ENCODE measurements around the gene TXLNA.
A peak's percentile ranks its signal among the peaks of the same experiment; 100 is the strongest.

The TXLNA gene

DNA sequence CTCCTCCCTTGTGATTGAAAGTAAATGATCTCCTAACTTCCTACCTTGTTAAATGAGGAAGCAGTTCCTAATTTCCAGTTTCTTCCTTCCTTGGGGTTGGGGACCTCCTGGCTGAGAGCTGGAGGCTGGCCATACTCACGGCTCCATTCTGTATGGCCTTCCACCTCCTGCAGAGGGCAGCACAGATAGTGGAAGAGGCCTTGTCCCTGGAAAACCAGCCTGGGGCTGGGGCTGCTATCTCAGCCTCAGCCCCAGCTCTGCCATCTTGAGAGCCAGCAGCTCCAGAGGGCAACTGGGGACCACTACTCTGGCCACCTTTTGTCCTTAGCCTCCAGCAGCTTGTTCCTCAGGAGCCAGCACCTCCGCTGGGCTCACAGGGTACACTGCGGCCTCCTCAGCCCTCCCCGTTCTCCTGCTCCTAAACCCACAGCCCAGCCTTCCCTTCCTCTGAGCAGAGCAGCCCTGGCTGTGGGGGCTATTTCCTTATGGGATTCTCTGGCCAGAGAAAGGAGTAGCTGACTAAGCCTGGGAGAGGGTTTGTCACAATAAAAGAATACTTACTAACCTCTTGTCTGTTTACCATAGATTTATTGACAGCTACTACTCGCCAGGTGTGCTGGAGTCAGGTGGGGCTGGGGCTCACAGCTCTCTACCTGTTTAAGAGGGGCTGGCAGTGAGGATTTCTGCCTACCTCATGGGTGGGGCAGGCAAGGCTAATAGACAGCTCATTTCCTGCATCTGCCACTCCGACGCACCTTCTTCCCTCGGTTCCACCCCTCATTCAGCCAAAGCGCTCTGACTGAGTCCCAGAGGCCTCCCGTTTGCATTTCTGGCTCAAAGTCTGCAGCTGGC lies 36.4 kb downstream of the TXLNA start:
- DNase-seq: peak; percentile 53

DNA sequence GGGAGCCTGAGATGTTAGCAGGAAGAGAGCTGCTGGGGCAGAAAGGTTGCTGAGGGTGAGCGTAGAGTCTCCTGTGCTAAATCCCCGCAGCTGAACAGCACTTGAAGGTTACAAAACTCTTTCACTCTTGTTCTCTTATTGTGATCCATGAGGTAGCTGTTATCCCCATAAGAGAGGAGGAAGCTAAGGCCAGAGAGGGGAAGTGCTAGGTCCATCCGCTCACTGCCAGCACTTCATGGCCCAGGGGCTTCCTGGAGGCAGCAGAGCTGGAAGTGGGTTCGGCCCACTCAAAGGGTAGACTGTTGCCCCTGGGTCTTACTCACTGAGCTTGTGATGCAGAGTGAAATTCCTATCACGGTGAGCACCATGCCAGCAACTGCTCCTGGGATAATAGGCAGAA lies 37.1 kb downstream of the TXLNA start:
- no peak for DNase-seq

DNA sequence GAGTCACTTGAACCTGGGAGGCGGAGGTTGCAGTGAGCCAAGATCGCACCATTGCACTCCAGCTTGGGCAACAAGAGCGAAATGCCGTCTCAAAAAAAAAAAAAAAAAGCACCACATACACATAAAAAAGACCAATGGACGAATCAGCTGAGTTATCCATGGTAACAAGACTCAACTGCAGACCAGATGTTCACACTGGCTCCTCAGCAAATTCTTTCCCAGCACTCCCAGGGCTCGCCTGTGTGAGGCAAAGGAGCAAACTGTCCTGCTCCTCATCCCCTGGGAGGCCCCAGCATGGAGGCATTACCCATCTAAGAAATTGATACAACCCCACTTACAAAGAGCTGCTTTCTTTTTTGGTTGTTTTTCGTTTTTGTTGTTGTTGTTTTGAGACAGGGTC lies 39.5 kb downstream of the TXLNA start:
- no peak for DNase-seq

DNA sequence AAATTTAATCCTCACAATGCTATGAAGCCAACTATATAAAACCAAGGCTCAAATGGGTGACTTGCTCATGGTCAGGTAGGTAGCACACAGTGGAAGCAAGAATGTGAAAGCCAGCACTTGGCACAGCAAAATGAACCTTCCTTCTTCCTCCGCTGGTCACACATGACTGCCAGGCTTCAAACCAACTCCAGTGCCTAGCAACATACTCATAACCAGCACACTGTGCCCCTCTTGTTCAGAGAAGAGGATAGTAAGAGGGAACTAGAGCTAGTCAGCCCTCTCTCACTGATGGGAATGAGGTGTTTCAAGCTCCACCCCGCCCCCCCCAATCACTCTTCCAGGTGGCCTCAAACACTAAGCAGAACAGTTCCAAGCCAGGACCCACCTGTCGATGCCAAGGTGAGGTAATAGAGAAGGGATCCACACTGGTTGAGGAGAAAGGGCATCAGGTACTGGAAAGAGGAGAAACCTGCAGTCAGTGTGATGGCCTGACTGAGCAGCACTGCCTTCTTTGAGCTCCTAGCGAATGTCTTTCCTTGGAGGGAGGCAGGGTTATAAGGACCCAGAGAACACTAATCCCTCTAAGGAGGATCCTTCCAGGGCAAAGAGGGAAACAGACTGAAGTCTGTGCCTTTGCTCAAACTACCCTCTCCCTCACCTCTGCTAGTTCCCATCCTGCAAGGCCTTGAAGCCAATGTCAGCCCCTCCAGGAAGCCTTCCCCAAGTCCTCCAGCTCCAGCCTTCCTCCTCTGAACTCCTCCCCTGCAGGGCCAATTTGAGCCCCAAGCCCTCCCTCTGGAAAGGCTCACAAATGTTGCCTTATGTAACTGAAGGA lies 41.5 kb downstream of the TXLNA start:
- no peak for DNase-seq

DNA sequence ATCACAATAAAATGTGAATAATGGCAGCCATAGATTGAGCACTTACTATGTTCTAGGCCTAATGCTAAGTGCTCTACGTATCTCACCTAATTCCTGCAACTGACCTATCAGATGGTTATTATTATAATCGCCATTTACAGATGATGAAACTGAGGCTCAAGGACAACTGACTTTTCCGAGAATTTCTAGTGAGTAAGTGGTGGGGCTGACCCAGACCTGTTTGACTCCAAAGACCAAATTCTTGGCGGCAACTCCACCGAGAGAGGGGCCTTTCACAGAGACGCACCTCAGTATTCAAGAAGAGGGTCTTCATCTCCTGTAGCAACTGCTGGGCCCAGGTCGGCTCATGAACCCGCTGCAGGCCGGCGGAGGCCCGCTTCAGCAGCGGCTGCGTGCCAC lies 42.1 kb downstream of the TXLNA start:
- no peak for DNase-seq

DNA sequence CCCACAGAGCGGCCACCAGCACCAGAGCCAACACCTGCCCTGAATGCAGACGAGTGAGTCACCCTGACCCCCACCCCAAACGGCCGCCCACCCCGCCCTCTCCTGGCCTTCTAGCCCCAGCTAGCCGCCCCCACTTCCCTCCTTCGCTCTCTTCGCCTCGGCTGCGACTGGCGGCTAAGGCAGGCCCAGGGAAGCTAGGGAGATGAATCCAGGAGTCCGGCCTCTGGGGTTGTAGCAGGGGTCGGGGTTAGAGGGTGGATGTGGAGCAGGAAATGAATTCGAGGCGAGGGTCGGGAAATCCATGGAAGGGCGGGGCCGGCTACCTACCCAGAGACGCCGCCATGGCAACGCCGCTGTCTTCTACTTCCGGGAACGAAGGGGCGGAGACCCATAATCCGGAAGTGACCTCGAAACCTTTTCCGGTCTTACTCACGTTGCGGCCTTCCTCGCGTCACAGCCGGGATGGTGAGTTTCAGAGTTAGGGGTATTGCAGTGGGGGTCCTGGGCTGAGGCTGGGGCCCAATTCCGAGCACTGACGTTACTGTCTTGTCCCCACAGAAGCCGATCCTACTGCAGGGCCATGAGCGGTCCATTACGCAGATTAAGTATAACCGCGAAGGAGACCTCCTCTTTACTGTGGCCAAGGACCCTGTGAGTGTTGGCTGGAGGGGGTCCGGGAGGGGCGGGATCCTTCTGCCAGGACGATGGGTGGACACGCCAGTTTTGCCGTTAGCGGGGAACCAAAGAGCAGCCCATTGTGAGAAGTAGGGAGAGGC lies 42.7 kb downstream of the TXLNA start, which contains the start of the genes EIF3I and TMEM234:
TSS of gene EIF3I (plus strand) at position 428 of the 776 bp plus-strand sequence. CDS start at position 463, 35 bp downstream.
TSS of gene TMEM234 (minus strand) at position 374 of the 776 bp plus-strand sequence. CDS start at position 343, 31 bp downstream.
- DNase-seq: peak; percentile 88 to 89

DNA sequence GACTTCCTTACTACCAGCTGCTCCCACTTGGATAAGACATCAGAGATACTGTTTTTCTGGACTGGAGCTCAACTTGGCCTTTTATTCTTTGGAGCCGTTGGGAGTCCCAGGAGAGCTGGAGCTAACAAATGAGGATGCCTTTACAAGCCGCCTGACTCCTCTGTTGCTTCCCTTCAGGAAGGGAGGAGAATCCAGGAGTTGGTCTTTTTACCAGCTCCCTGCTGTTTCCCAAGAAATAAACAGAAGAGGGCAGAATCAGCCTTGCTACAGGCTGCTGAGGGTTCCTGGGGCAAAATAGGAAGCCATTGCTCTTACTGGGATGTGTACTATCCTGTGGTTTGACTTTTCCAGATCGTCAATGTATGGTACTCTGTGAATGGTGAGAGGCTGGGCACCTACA lies 44.2 kb downstream of the TXLNA start:
- no peak for DNase-seq

DNA sequence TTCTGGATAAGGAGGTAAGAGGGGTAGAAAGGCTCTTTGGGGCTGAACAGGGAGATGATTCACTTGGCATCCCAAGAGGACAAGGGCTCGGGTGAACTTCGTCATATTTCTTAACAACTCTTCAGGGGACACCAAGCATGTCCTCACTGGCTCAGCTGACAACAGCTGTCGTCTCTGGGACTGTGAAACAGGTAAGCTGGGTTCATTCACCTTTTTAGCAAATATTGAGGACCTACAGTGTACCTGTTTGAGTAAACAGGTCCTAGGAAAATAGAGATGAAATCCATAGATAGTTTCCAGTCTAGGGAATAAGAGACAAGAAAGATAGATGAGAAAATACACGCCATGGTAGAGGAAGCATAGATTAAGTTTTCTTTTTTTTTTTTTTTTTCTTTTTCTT lies 44.8 kb downstream of the TXLNA start:
- no peak for DNase-seq

DNA sequence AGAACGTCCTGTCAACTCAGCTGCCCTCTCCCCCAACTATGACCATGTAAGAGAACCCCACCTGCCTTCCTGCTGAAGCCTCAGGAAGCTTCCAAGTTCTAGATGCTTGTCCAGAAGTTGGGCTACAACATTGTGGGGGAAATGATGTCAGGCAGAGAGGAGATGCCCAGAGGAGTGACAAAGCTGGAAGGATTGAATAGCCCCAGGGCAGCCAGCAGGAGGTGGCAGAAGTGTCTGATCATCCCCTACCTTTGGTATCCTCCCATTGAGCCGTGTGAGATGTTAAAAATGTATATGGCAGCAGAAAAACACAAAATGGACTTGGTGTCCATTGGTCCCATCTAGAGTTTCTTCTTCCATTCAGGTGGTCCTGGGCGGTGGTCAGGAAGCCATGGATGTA lies 49.3 kb downstream of the TXLNA start:
- DNase-seq: no peak

DNA sequence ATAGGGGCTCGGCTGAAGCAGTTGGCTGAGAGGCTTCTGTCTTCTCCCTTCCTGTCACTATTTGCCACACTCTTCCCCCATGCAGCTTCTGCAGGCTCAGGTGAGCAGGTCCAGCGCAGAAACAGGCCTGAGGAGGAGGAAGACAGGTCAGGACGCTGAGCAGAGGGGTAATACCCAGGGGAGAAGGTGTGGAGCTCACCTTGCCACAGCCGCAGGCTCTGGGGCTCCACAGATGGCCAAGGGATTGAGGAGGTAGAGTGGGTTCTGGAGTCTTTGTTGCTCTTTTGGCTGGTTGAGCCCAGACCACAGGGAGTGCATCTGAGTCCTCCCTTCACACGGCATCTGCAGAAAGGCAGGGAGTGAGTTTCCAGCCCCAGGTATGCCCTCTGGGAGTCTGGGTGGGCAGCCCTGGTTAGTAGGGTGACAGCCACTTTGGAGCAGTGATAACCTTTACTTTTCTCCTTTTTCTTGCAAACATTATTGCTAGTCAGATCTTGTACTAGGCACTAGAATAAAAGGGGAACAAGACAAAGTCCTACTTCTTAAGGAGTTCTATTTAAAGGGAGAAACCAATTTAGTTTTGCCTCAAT lies 52.5 kb downstream of the TXLNA start:
- DNase-seq: no peak

DNA sequence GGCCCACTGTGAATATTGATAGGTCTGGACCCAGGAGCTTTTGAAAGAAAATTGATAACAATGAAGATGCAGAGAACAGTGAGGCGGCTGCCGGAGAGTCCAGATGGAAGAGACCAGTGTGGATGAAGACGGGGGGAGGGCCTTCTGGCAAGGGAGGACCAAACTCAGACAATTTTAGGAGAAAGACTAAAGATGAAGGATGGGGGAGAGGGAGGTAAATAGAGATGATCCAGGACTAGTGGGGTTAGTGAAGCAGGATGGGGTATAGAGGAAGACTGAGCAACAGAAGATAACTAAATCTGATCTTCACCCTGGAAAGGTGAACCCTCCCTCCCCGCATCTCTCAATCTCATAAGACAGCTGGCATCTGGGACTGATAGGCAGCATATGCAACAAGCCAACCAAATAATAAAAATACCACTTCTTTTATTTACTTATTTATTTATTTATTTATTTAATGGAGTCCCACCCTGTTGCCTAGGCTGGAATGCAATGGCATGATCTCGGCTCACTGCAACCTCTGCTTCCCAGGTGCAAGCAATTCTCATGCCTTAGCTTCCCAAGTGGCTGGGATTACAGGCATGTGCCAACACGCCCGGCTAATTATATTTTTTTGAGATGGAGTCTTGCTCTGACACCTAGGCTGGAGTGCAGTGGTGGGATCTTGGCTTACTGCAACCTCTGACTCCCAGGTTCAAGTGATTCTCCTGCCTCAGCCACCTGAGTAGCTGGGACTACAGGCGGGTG lies 53.3 kb downstream of the TXLNA start:
- no peak for DNase-seq

DNA sequence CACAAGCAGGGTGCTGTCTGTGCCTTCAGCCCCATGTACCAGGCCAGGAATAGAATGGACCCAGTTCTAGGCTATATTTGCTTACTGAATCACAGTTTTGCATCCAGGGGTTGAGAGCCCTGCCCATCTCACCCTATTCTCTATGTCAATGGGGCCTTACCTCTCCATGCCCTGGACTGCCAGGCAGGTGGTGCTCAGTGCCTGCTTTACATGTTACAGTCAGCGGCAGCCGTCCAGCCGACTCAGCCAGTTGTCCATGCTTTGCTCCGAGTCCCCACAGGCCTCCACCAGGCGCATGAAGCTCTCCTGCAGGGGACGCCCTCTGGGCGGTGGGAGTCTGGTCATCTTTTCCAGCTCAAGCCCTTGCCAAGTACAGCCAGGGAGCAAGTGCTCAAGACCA lies 55.3 kb downstream of the TXLNA start:
- no peak for DNase-seq

DNA sequence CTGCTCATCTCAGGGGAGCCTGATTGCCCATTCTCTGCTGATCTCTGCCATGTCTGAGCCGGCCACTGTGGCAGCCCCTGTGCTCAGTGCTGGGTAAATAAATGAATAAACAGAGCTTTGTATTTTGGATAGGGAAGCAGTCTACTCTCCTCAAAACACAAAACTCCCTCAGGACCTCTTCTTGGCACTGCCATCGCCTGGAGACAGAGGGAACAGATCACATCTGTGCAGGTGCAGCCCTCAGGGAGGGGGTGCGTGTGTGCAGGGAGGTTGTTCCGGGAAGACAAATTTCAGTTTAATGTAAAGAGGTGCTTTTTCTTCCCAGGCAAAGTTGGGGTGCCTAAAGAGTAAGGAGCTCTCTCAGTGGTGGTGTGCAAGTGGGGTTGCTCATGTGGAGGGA lies 59.9 kb downstream of the TXLNA start:
- DNase-seq: no peak

DNA sequence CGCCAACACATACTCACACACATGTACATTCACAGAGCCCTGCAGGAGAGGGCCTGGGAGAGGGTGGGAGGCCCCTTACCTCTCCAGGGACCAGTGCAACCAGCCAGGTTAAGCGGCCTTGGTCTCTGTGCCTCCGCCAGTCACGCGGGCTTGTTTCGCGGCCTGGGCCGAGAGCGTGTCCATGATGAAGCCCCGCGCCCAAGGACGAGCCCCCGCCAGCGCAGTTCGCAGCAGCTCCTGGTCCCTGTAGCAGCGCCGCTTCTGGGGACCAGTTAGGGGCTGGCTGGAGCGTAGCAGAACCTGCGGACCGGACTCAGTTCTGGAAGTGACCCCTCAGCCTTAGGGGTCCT lies 60.3 kb downstream of the TXLNA start:
- no peak for DNase-seq

DNA sequence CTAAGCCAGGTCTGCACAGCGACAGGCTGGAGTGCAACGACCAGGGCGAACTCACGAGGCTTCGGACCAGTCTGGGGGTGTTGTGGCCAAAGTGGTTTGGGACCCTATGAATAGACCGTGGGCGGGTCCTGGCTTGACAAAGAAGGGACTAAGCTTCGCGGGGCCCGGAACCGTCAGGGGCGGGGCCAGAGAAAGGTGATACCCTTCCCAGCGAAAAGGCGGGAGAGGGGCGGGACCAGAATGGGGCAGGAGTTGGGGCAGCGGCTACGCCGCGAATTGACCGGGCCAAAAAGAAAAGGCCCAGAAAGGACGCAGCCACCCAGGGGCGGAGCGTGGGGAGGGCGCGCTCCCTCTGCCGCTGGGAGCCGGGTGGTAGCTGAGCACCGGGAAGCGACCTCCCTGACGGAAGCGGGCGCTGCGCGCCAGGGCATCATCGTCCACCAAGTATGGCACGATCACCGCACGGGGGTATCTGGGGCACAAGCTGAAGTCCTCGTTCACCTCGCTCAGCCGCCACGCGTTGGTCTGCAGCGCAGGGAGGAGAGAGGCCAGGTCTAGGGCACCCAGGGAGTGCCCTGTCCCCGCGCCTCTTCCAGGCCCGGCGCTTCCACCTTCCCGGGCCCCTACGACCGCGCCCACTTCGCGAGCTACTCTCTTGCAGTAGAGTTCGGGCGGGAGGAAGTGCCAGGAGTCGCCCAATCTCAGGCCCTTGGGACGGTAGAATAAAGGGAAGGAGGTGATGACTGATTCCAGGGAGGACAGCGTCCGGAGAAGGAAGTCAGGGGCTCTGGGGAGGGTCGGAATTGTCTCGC lies 60.9 kb downstream of the TXLNA start:
- DNase-seq: peak; percentile 45 to 47

DNA sequence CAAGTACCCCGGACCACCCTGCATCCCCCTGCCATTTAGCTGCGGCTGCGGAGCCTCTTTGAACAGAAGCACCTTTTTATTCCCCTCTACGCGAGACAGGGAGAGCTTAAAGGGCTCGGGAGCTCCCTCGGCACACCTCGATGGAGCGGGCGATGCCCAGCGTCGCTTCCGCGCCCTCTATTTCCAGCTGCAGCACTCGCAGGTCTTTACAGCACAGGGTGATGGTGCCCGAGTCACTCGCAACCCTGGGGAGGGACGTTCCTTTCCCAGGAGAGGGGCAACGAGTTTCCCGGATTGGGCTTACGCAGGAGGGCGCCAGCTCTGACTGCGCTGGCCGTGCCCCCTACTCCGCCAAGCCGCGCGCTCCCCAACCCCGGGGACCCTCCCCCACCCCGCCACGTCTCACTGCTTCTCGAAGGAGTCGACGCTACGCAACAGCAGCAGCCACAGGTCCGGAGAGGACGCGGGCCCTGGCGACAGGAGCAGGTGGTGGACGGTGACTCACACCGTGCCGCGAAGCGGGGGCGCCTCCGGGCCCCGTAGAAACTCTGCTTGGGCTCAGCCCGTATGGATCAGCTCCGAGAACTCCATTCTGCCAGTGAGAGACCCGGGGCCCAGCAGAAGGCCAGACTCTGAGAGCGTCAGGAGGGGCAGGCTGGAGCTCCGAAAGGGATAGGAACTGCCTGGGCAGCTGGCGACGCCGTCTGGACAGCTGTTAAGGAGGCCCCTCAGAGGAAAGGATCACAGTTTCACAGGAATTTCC lies 61.7 kb downstream of the TXLNA start:
- DNase-seq: peak in 1 of 2 experiments; percentile 21

DNA sequence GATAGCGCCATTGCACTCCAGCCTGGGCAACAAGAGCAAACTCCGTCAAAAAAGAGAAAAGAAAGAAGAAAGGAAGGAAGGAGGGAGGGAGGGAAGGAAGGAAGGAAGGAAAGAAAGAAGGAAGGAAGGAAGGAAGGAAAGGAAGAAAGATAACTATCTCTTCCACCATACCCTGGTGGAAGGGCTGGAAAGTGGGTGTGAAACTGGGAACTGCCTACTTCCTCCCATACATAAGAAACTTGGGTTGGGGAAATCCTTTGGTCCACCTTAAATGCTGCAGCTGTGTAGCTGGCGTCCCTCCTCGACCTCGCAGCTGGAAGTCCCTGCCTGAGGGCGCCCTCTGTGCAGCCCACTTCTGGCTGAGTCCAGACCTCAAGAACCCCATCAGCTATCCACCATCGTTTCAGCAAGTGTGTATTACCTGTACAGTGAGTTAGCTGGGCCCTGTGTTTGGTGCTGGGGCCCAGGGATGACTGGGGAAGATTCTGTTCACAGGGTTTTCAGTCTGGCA lies 62.9 kb downstream of the TXLNA start:
- DNase-seq: no peak

DNA sequence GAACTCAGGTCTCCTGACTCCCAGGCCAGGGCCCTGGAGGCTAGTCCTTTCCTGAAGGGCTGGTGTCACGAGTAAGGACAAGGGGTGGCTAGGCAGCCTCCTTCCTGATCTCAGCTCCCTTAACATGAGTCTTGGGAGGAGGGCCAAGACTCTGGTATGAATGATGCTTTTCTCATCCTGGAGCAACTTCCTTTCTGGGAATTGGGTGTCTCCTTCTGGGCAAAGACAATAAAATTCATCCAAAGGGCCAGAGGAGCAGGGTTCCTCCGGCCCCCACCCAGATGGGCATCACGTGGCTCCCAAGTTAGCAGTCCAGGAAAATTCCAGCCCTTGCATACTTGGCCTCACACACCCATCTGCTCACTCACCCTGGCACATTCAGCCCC lies 67.4 kb downstream of the TXLNA start, which contains the start of gene FAM167B:
TSS of gene FAM167B (plus strand) at position 335 of the 386 bp plus-strand sequence. CDS start 200 bp downstream, outside the sequence.
- DNase-seq: no peak

DNA sequence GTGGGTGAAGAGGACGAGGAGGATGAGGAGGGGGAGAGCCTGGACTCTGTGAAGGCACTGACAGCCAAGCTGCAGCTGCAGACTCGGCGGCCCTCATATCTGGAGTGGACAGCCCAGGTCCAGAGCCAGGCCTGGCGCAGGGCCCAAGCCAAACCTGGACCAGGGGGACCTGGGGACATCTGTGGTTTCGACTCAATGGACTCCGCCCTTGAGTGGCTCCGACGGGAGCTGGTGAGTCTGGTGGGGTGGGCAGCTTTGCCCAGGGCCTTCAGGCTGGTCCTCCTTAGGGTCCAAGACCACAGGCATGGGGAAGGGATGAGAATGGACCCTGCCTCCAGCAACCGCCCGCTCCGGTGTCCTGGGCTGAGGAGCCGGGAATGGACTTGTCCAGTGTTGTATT lies 68.0 kb downstream of the TXLNA start:
- no peak for DNase-seq
